ENCODE measurements around the gene OPN3.
"Not testable (repeated sequence)": the region's sequence is repeated elsewhere in the genome, so short reads cannot be mapped to it uniquely, and the experiment has no call there.

OPN3 gene

GRCh38 chr1:241674805-241675384 is 34.7 kb upstream of the OPN3 start:
- H3K4me1 ChIP-seq (ENCODE audit: control insufficient read depth, insufficient read depth, low read length): no peaks in the 10 kb centered on the region
- no peaks in the 10 kb centered on the region for H3K9me3 ChIP-seq (ENCODE audit: control insufficient read depth, low read length)
- no peaks in the 10 kb centered on the region for H3K36me3 ChIP-seq (ENCODE audit: control insufficient read depth, insufficient read depth, low read length)
- H3K27me3 ChIP-seq (ENCODE audit: control insufficient read depth, insufficient read depth, low read length, poor library complexity, severe bottlenecking): no peaks in the 10 kb centered on the region
- no CpG with 5 or more reads among the region's 1 CpG for whole genome bisulfite sequencing, 2 experiments
- no peak overlapping the region for H3K4me3 ChIP-seq (ENCODE audit: insufficient read depth, low read depth, low read length)
- no peak overlapping the region for H3K27ac ChIP-seq (ENCODE audit: insufficient read depth, low read depth, low read length, poor library complexity, severe bottlenecking)

- H3K27me3 ChIP-seq (ENCODE audit: control insufficient read depth, insufficient read depth, low read length, poor library complexity, severe bottlenecking): no peaks in the 10 kb centered on the region
- 93 to 100% methylated on average over 1 of the region's 1 CpG for WGBS, 2 experiments
- H3K4me1 ChIP-seq (ENCODE audit: control insufficient read depth, insufficient read depth, low read length): no peaks in the 10 kb centered on the region
- no peaks in the 10 kb centered on the region for H3K36me3 ChIP-seq (ENCODE audit: control insufficient read depth, insufficient read depth, low read length)
- H3K27ac ChIP-seq (ENCODE audit: insufficient read depth, low read depth, low read length, poor library complexity, severe bottlenecking): no peak overlapping the region
- no peaks in the 10 kb centered on the region for H3K9me3 ChIP-seq (ENCODE audit: control insufficient read depth, low read length)
- H3K4me3 ChIP-seq (ENCODE audit: insufficient read depth, low read depth, low read length): no peak overlapping the region
These were observed 32.1 kb upstream of the OPN3 start for GRCh38 chr1:241672301-241672700.

- no peaks in the 10 kb centered on the region for H3K36me3 ChIP-seq (ENCODE audit: control insufficient read depth, insufficient read depth, low read length)
- WGBS, 2 experiments: 99 to 100% methylated on average over 3 of the region's 3 CpGs
- no peaks in the 10 kb centered on the region for H3K9me3 ChIP-seq (ENCODE audit: control insufficient read depth, low read length)
These were observed 26.2 kb upstream of the OPN3 start for GRCh38 chr1:241666419-241666818.

GRCh38 chr1:241660424-241660972 is 20.3 kb upstream of the OPN3 start:
- Histone ChIP-seq H3K27me3 (ENCODE audit: control insufficient read depth, insufficient read depth, low read length, poor library complexity, severe bottlenecking) (no peaks in the 10 kb centered on the region), H3K4me1 (ENCODE audit: control insufficient read depth, insufficient read depth, low read length) (no peaks in the 10 kb centered on the region), H3K27ac (ENCODE audit: insufficient read depth, low read depth, low read length, poor library complexity, severe bottlenecking) (no peak overlapping the region), H3K9me3 (ENCODE audit: control insufficient read depth, low read length) (no peaks in the 10 kb centered on the region), H3K4me3 (ENCODE audit: insufficient read depth, low read depth, low read length) (no peak overlapping the region), H3K36me3 (ENCODE audit: control insufficient read depth, insufficient read depth, low read length) (no peaks in the 10 kb centered on the region)
- WGBS, 2 experiments: 95% methylated on average over 4 to 5 of the region's 5 CpGs

More at GRCh38 chr1:241666419-241666818, 26.2 kb upstream of the OPN3 start:
- no peak overlapping the region for H3K4me3 ChIP-seq (ENCODE audit: insufficient read depth, low read depth, low read length)
- no peaks in the 10 kb centered on the region for H3K4me1 ChIP-seq (ENCODE audit: control insufficient read depth, insufficient read depth, low read length)
- H3K27me3 ChIP-seq (ENCODE audit: control insufficient read depth, insufficient read depth, low read length, poor library complexity, severe bottlenecking): no peaks in the 10 kb centered on the region
- H3K27ac ChIP-seq (ENCODE audit: insufficient read depth, low read depth, low read length, poor library complexity, severe bottlenecking): no peak overlapping the region

- not testable (repeated sequence) for H3K9me3 ChIP-seq (ENCODE audit: control insufficient read depth, low read length); H3K27me3 ChIP-seq (ENCODE audit: control insufficient read depth, insufficient read depth, low read length, poor library complexity, severe bottlenecking); H3K36me3 ChIP-seq (ENCODE audit: control insufficient read depth, insufficient read depth, low read length); H3K4me3 ChIP-seq (ENCODE audit: insufficient read depth, low read depth, low read length); H3K27ac ChIP-seq (ENCODE audit: insufficient read depth, low read depth, low read length, poor library complexity, severe bottlenecking); H3K4me1 ChIP-seq (ENCODE audit: control insufficient read depth, insufficient read depth, low read length)
- 83 to 93% methylated on average over 2 of the region's 2 CpGs for WGBS, 2 experiments
These were observed 18.8 kb upstream of the OPN3 start for GRCh38 chr1:241659016-241659415.

- Histone ChIP-seq H3K9me3 (ENCODE audit: control insufficient read depth, low read length) (no peaks in the 10 kb centered on the region), H3K36me3 (ENCODE audit: control insufficient read depth, insufficient read depth, low read length) (no peaks in the 10 kb centered on the region), H3K27me3 (ENCODE audit: control insufficient read depth, insufficient read depth, low read length, poor library complexity, severe bottlenecking) (no peaks in the 10 kb centered on the region), H3K4me1 (ENCODE audit: control insufficient read depth, insufficient read depth, low read length) (no peaks in the 10 kb centered on the region), H3K27ac (ENCODE audit: insufficient read depth, low read depth, low read length, poor library complexity, severe bottlenecking) (no peak overlapping the region), H3K4me3 (ENCODE audit: insufficient read depth, low read depth, low read length) (no peak overlapping the region)
- whole genome bisulfite sequencing, 2 experiments: 92 to 97% methylated on average over 3 of the region's 3 CpGs
These were observed 18.1 kb upstream of the OPN3 start for GRCh38 chr1:241658081-241658793.

- Histone ChIP-seq H3K27me3 (ENCODE audit: control insufficient read depth, insufficient read depth, low read length, poor library complexity, severe bottlenecking) (no peaks in the 10 kb centered on the region), H3K4me1 (ENCODE audit: control insufficient read depth, insufficient read depth, low read length) (no peaks in the 10 kb centered on the region), H3K9me3 (ENCODE audit: control insufficient read depth, low read length) (no peaks in the 10 kb centered on the region), H3K36me3 (ENCODE audit: control insufficient read depth, insufficient read depth, low read length) (no peaks in the 10 kb centered on the region), H3K4me3 (ENCODE audit: insufficient read depth, low read depth, low read length) (no peak overlapping the region), H3K27ac (ENCODE audit: insufficient read depth, low read depth, low read length, poor library complexity, severe bottlenecking) (no peak overlapping the region)
- WGBS, 2 experiments: 83 to 95% methylated on average over 1 of the region's 1 CpG
These were observed 14.5 kb upstream of the OPN3 start for GRCh38 chr1:241654641-241655040.

- no peaks in the 10 kb centered on the region for H3K36me3 ChIP-seq (ENCODE audit: control insufficient read depth, insufficient read depth, low read length)
- H3K27ac ChIP-seq (ENCODE audit: insufficient read depth, low read depth, low read length, poor library complexity, severe bottlenecking): no peak overlapping the region
- WGBS, 2 experiments: 86 to 91% methylated on average over 1 of the region's 1 CpG
These were observed 13.8 kb upstream of the OPN3 start for GRCh38 chr1:241654019-241654418.

GRCh38 chr1:241652012-241652411 is 11.8 kb upstream of the OPN3 start, which contains the start of gene WDR64:
TSS of gene WDR64 (plus strand) at chr1:241652281. CDS start at chr1:241652485, 204 bp downstream.
- H3K9me3 ChIP-seq (ENCODE audit: control insufficient read depth, low read length): no peaks in the 10 kb centered on the region
- H3K27me3 ChIP-seq (ENCODE audit: control insufficient read depth, insufficient read depth, low read length, poor library complexity, severe bottlenecking): no peaks in the 10 kb centered on the region
- H3K4me1 ChIP-seq (ENCODE audit: control insufficient read depth, insufficient read depth, low read length): no peaks in the 10 kb centered on the region
- no peaks in the 10 kb centered on the region for H3K36me3 ChIP-seq (ENCODE audit: control insufficient read depth, insufficient read depth, low read length)
- no peak within 1 kb of the TSS for H3K27ac ChIP-seq (ENCODE audit: insufficient read depth, low read depth, low read length, poor library complexity, severe bottlenecking)
- H3K4me3 ChIP-seq (ENCODE audit: insufficient read depth, low read depth, low read length): no peak within 1 kb of the TSS
- WGBS, 2 experiments: 82 to 90% methylated on average over 2 of the region's 4 CpGs

More at GRCh38 chr1:241654019-241654418, 13.8 kb upstream of the OPN3 start:
- Histone ChIP-seq H3K9me3 (ENCODE audit: control insufficient read depth, low read length) (no peaks in the 10 kb centered on the region), H3K4me1 (ENCODE audit: control insufficient read depth, insufficient read depth, low read length) (no peaks in the 10 kb centered on the region), H3K4me3 (ENCODE audit: insufficient read depth, low read depth, low read length) (no peak overlapping the region), H3K27me3 (ENCODE audit: control insufficient read depth, insufficient read depth, low read length, poor library complexity, severe bottlenecking) (no peaks in the 10 kb centered on the region)

GRCh38 chr1:241648159-241648558 is 8.0 kb upstream of the OPN3 start:
- Histone ChIP-seq H3K4me3 (ENCODE audit: insufficient read depth, low read depth, low read length) (no peak overlapping the region), H3K27ac (ENCODE audit: insufficient read depth, low read depth, low read length, poor library complexity, severe bottlenecking) (no peak overlapping the region), H3K36me3 (ENCODE audit: control insufficient read depth, insufficient read depth, low read length) (no peaks in the 10 kb centered on the region), H3K27me3 (ENCODE audit: control insufficient read depth, insufficient read depth, low read length, poor library complexity, severe bottlenecking) (no peaks in the 10 kb centered on the region), H3K4me1 (ENCODE audit: control insufficient read depth, insufficient read depth, low read length) (no peaks in the 10 kb centered on the region), H3K9me3 (ENCODE audit: control insufficient read depth, low read length) (no peaks in the 10 kb centered on the region)
- 85 to 93% methylated on average over 1 of the region's 1 CpG for WGBS, 2 experiments
